KOPT-K1 (cell line): ENCODE measurements around the gene SHF.

ENCODE experiments used
- H3K27ac ChIP-seq: fragments of 200-600 bp; sonication (generic); 2 replicates; pipeline ENCODE4 v1.5.1; 2016; ENCODE audit warnings: antibody characterized with exemption, mild to moderate bottlenecking, low read depth, low read length; ENCODE audit not compliant: poor library complexity, severe bottlenecking
- H3K36me3 ChIP-seq: fragments of 200-600 bp; sonication (generic); 2 replicates; pipeline ENCODE4 v1.5.1; 2017; ENCODE audit warnings: antibody characterized with exemption, mild to moderate bottlenecking, low read length, moderate library complexity; ENCODE audit not compliant: insufficient read depth
- H3K9me3 ChIP-seq: fragments of 200-600 bp; sonication (generic); 2 replicates; pipeline ENCODE4 v1.5.1; 2017; ENCODE audit warnings: antibody characterized with exemption, low read length, mild to moderate bottlenecking; ENCODE audit not compliant: insufficient read depth, poor library complexity, severe bottlenecking

Gene SHF

DNA sequence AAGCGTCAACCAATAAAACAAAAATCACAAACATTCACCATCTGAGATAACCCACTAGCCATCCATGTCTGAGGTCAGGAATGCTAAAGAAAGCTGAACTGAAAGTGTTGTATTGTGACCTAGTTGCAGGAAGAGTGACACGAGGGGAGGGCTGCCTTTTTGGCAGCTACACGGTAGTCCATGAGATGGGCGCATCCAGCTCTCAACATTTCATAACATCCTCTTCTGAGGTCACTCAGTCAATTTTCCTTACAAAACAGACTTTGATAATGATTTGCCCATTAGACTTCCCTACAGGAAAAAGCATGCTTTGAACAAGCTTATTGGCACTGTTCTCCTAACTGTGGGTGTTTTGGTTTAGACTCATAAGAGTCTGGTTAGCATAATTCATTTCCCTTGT lies 15.4 kb upstream of the SHF start:
- no peaks in the 10 kb centered on the region for H3K9me3 ChIP-seq
- no peaks in the 10 kb centered on the region for H3K36me3 ChIP-seq
- no peak overlapping the region for H3K27ac ChIP-seq

DNA sequence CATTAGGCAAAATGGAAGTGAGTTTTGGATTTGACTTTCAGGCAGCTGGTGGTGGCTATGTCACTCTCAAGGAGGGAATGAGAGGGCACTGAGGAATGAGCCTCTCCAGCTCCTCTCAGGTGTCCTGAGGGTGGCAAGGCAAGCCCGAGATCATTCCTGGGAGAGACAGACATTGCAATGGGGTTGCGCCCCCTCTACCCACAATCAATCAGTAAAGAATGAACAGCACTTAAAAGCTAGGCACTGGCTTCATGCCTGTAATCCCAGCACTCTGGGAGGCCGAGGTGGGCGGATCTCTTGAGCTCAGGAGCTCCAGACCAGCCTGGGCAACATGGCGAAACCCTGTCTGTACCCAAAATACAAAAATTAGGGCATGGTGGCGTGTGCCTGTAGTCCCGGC lies 14.1 kb upstream of the SHF start:
- H3K9me3 ChIP-seq = no peaks in the 10 kb centered on the region
- no peaks in the 10 kb centered on the region for H3K36me3 ChIP-seq
- H3K27ac ChIP-seq = no peak overlapping the region

DNA sequence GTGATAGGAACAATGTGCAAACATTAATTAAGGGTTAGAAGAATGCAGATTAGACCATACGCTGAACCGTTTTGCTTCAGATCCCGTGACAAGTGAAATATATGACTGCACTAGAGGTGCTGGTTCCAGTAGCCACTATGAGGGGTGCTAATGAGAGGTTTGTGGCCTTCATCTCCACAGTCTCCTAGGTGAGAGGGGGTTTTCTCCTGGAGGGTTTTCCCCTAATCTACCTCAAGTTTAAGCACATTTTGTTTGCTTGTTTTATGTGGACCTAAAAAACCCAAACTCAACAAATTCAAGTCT lies 13.7 kb upstream of the SHF start:
- no peaks in the 10 kb centered on the region for H3K9me3 ChIP-seq
- H3K36me3 ChIP-seq = no peaks in the 10 kb centered on the region
- peak overlapping the region; percentile 69 for H3K27ac ChIP-seq

DNA sequence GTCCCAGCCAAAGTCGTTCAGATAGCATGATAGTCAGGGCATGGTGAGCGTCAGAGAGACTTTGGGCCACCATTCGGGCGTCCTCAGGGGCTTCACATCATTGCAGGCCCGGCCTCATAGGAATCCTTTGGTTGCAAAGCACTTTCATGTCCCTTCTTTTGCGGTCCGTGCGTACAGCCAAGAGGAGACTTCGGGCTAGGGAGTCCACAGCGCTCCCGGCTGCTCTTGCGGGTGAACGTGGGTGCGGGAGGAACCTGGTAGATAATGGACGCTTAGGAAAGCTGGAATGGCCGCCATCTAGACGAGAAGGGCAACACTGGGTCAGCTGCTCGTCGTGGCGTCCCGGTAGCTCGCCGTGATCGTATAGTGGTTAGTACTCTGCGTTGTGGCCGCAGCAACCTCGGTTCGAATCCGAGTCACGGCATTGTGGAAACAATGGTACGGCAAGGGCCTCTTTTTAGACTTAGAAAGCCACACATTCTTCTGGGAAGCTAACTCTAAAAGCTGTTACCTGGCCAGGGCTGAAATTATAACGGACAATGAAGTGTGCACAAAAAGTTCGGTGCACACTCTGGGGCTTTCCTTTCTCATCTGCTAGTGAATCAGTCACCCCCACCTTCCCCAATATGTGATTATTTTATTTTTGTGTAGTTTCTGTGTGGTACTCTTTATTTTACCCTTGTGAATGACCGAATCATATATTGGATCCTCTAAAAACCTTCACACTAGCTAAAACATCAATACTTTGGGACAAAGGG lies 13.2 kb upstream of the SHF start:
- H3K27ac ChIP-seq = peak overlapping the region; percentile 69
- H3K9me3 ChIP-seq = no peaks in the 10 kb centered on the region
- H3K36me3 ChIP-seq = no peaks in the 10 kb centered on the region

DNA sequence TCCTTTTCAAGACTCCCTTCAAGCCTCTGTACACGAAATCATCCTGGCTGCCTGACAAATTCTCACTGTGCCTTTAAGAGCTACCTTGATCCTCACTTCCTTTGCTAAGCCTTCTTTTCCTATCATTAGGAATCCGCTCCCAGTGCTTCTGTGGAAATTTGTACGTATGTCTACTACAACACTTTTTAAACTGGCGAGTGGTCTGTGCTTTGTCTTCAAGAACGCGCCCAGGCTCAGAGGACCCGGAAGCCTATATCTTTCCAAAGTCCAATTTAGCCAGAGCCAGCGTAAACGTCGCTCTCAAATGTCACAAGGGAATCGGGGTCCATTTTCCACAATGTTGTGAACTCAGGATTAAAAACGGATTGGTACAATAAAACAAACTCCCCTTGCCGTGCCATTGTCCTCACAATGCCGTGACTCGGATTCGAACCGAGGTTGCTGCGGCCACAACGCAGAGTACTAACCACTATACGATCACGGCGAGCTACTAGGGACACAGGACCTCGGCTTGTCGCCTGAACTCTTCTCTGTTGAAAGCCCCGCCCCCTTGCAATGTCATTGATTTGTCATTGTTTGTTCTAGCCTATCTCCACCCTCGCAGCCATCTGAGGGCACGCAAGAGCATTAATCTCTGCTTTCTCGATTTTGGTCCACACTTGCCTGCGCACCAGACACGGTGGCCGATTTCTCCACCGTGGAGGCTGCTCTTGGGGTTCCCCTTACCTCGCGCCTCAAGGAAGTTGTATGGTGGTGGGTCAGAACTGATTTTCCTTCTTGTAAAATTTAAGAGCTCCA lies 12.4 kb upstream of the SHF start:
- Histone ChIP-seq H3K27ac (peak overlapping the region; percentile 69), H3K9me3 (no peaks in the 10 kb centered on the region)

DNA sequence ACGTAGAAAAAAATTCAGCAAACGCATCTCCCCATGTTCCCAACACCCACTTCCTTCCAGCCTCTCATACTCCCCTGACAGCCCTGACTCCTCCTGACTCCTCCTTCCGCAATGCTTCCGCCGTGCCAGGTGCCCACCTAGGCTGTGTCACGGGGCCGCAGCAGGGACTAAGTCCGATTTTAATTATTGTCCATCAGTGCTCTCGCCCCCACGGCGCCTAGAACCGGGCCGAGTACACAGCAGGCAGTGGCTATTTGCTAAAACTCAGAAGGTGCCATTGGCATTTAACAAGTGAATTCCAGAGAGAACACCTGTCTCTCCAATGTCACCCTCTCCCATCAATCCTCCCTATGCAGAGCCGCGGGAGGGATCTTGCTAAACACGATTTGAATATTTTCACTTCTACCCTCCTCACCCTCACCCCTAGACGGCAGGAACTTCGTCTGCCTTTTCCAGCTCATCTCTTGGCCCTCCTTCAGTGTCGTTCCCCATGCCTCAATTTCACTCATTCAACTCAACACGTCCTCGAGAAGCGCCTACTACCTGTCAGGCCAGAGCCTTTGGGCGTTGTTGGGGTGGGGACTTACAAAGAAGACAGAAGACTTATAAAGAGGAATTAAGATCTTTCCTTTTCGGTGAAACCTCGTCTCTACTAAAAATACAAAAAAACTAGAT lies 11.5 kb upstream of the SHF start:
- Histone ChIP-seq H3K27ac (peak overlapping the region; percentile 59), H3K36me3 (no peaks in the 10 kb centered on the region), H3K9me3 (no peaks in the 10 kb centered on the region)

More for the DNA sequence above, 12.4 kb upstream of the SHF start:
- no peaks in the 10 kb centered on the region for H3K36me3 ChIP-seq

DNA sequence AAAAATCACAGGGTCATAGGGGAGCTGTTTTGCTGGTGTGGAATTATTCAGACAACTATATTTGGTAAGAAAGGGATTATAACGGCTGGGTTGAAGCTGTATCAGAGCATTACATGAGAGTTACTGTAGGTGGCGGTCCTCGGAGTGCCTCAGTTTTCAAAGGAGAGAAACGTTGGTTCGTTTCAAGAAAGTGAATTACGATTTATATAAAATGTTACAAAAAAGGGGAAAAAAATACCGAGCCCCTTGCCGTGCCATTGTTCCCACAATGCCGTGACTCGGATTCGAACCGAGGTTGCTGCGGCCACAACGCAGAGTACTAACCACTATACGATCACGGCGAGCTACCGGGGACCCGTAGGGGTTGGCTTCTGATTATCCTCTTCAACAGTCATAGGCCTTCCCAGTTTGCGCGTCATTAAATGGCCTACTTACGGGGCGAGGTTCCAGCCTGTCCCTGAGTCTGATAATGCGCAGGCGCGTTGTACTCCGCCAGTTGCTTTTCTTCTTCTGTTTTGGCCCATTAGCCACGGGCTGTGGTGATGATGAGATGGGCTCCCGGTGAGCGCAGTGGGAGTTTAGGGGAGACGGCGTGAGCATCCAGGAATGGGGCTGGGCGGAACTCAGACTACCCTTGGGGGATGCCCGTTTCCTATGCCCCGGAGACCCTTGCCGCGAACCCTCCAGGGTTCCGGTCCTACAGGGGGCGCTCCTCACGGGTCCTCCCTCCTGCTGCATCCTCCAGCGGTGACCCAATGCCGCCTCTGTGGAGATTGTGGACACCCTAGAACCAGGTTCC lies 10.8 kb upstream of the SHF start:
- H3K9me3 ChIP-seq = no peaks in the 10 kb centered on the region
- no peaks in the 10 kb centered on the region for H3K36me3 ChIP-seq
- peak overlapping the region; percentile 59 for H3K27ac ChIP-seq

DNA sequence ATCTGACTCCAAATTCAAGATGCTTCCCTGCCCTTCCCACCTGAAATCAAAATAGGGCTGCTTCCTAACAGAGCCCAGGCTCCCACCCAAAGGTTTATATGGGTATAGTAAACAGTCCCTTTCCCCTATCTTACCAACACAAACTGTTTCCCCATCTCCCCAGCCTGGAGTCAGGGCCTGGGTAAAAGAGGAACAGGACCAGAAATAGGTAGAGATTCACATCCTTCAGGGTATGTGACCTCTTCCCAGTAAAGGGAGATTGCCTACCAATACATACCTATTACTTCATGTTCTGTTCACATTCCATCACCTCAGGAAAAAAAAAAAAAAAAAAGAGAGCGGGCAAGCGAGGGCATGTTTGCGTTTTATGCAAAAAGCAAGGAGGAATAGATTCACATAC lies 9.7 kb upstream of the SHF start:
- Histone ChIP-seq H3K36me3 (no peaks in the 10 kb centered on the region), H3K27ac (peak overlapping the region; percentile 59), H3K9me3 (no peaks in the 10 kb centered on the region)

DNA sequence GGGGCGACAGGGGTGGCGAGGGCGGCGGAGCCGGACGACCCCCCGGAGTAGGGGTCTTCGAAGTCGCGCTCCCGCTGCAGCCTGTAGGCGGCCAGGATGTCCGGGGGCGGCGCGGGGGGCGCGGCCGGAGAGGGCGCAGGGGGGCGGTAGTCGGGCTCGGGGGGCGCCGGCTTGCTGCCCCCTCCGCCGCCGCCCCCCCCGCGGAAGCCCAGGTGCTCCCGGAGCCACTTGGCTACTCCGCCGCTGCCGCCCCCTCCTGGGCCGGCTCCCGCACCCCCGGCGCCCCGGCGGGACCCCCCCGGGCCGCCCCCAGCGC lies 230 bp downstream of the SHF start:
- Histone ChIP-seq H3K36me3 (no peaks in the 10 kb centered on the region), H3K27ac (no peak overlapping the region), H3K9me3 (no peaks in the 10 kb centered on the region)

DNA sequence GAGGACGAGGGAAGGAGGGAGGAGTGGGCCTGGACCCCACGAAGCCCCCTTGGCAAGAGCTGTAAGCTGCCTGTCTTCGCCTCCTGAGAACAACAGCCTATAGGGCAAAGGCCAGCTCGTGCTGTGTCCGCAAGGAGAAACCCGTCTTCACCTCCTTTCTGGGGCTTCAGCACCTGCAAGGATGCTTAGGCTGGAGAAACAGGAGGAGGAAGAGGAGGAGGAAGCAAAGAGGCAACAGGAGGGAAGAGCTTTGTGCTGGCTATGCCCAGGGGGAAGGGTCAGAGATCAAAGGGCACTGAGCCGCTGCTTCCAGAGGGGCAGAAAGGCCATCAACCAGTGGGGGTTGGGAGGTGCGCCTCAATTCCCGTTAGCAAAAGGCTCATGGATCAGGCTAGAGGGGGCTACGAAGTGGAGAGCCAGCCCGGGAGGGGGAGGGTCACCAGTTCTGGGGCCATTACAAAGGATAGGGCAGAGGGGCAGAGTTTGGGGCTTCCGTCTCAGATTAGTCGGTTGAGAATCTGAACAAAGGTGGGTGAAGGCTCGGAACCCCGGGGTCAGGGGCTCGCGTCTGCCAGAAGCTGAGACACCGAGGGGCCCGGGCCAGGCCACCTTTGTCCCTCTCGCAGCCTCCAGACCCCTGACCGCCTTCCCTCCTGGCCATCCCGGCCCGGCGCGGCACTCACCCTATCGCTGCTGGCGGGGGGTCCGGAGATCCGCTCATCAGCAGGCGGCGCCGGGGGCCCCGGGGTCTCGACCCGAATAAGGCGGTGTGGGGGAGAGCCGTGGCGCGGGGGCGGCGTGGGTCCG lies 792 bp downstream of the SHF start:
- H3K9me3 ChIP-seq = no peaks in the 10 kb centered on the region
- H3K27ac ChIP-seq = no peak overlapping the region
- no peaks in the 10 kb centered on the region for H3K36me3 ChIP-seq

DNA sequence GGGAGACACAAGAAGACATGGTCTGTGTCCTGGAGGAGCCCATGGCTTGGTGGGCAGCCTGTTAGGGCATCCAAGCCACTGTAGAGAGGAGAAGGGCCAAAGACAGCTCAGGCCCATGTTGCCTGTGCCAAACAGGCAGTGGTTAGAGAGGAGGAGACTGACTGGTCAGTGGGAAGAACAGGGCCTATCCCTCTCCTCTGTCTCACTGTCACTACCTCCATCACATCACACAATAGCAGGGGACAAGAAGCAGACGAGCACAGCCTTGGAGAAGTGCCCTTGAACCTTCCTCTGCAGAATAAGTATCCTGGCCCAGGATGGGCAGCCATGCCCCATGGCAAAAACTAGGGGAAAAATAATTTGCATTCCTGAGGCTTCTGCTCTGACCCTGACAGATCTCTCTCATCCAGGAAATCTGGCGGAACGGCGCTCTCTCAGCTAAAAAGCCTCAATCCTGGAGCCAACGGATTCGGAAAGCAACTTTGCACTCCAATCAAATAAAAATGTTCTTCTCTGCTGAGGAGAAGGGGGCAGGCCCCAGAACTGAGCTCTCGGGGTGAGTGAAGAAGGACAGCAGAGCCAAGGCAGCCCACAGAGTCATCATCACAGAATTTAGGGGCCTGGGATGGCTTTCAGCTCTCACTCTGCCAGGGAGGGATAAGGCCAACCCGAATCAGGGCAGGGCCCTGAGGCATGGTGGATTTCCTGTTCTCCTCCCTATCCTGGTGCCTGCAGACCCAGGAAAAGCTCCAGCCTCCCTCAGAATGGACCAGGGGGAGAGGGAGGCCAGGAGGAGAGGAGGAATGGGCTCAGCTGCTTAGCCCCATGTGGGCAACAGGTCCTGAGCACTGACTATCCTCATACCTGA lies 1.6 kb downstream of the SHF start:
- H3K27ac ChIP-seq = no peak overlapping the region
- no peaks in the 10 kb centered on the region for H3K36me3 ChIP-seq
- H3K9me3 ChIP-seq = no peaks in the 10 kb centered on the region

DNA sequence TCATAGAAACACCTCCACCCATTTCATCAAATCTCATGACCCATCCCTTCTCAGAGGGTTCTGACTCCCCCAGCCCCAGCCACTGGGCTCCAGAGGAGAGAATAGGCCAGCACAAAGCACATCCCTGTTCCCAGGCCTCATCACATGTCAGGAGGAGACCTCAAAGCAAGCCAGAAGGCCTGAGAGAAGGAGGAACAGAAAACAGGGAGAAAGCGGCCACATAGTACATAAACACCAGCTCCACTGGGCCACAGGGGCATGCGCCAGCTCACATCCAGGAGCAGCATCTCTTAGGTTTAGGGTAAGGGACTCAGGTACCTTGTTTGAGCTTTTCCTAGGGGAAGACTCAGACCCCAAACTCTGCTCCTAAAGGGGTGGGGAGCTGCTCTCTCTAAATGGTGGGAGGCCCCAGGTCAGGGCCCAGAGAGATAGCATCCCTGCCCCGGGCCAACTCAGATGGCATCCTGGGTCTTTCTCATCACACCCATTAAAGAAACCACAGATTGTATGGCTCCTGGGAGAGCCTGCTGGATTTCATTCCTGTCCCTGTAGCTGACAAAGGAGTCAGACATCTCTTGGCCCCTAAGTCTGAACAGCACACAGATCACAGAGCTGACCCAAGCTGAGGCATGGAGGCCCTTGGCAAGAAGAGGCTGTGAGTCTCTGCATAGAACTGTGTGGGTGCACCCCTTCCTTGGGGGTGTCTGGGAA lies 2.5 kb downstream of the SHF start:
- H3K9me3 ChIP-seq = no peaks in the 10 kb centered on the region
- H3K27ac ChIP-seq = no peak overlapping the region
- H3K36me3 ChIP-seq = no peaks in the 10 kb centered on the region

DNA sequence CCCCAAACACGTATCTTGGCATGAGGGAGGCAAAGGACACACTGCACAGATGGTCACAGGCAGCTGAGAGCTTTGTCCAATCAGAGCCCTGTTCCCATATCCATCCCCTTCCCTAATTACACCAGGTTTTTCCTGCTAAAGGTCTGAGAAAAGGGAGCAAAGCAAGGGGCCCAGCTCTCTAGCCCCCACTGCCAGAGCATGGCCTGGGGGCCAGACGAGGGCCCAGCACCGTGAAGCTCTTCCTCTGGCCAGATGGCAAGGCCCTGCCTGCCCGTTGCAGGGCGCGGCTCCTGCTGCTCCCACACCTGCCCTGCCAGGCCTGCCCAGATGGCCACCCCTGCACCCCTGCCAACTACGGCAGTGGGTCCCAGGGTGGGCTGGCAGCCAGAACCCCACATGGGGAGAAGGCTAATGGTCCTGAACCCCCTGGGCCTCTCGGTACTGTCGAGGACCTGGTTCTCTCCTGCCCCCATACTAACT lies 3.2 kb downstream of the SHF start:
- Histone ChIP-seq H3K36me3 (no peaks in the 10 kb centered on the region), H3K9me3 (no peaks in the 10 kb centered on the region), H3K27ac (no peak overlapping the region)
